NCI-H774 (cell line): Measurements from ENCODE around the gene FKBP8.

ENCODE experiments used
- DNase-seq: peaks from one replicate; lab custom pipeline; 2025; lab: John Stamatoyannopoulos, UW

Gene FKBP8

DNA sequence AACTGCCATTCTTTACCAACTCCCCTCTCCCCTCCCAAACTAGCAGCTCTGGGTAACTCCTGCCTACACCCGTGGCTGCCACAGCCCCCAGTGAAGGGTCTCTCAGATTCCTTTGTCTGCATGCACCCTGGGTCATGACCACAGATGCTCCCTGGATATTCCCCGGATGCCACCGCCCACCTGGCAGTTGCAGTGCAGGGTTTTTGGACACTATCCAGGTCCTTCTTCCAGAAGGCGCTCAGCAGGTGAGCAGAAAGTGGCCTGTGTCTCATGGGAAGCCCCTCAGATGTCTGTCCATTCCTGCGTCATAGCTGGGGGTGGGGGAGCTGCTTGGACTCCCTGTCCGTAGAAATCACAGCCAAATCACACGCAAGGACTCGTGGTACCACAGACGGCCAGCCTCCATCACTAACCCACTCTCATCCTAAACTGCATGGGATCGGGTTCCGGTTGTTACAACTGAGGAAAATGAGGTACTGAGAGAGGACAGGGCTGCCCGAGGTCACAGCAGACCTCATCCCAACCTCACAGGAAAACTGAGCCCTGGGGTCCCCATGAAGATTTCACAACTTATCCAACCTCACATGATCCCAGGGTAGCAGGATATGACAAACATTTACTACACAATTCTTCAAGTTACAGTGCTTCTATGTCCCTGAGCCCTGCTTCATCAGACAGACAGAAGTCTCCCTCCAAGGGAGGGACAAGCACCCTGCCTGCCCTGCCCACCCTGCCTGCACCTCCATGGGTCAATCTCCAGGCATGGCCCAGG is 60.1 kb downstream of the FKBP8 start:
- peak; percentile 16 for DNase-seq
